Pulmonary artery endothelial cell (primary cell): ENCODE results near the gene VWA3B. TPM values are rescaled to one million over a fixed set of nuclear protein-coding genes. Genes with fewer than 3 reads are reported as not detected.

Experiments used
- DNase-seq: peaks from one replicate; pipeline ENCODE4 v3.0.0-alpha.2; 2011; ENCODE audit warnings: low read depth, low spot score
- total RNA-seq: library from RNA; depleted of rRNA; stranded (reverse); fragments of >200 nt; gene quantifications from 2 replicates; pipeline ENCODE4 v1.2.3, GENCODE V29; 2014

VWA3B gene
- total RNA-seq, 1 donor from 2014 or later, result not detected

GRCh38 chr2:98172951-98173350 lies 86.0 kb downstream of the VWA3B start:
- DNase-seq, result no peak

GRCh38 chr2:98175811-98176210 lies 88.8 kb downstream of the VWA3B start:
- no peak for DNase-seq

- DNase-seq, result no peak
These were observed 90.3 kb downstream of the VWA3B start for GRCh38 chr2:98177286-98177685.

GRCh38 chr2:98177986-98178385 lies 91.0 kb downstream of the VWA3B start:
- DNase-seq, result no peak

GRCh38 chr2:98180456-98180855 lies 93.5 kb downstream of the VWA3B start:
- no peak for DNase-seq

GRCh38 chr2:98181346-98181745 lies 94.4 kb downstream of the VWA3B start:
- DNase-seq, result no peak

- no peak for DNase-seq
These were observed 98.8 kb downstream of the VWA3B start for GRCh38 chr2:98185801-98186200.

- DNase-seq, result no peak
These were observed 100.2 kb downstream of the VWA3B start for GRCh38 chr2:98187194-98187593.

GRCh38 chr2:98188351-98189046 lies 101.5 kb downstream of the VWA3B start:
- DNase-seq, result no peak

GRCh38 chr2:98191883-98192282 lies 104.9 kb downstream of the VWA3B start:
- no peak for DNase-seq

- DNase-seq, result no peak
These were observed 114.6 kb downstream of the VWA3B start for GRCh38 chr2:98201576-98201975.

GRCh38 chr2:98205889-98206288 lies 118.9 kb downstream of the VWA3B start:
- DNase-seq, result no peak

- DNase-seq, result no peak
These were observed 125.4 kb downstream of the VWA3B start for GRCh38 chr2:98212092-98213000.

GRCh38 chr2:98216616-98217015 lies 129.6 kb downstream of the VWA3B start:
- DNase-seq, result no peak

GRCh38 chr2:98219152-98219551 lies 132.2 kb downstream of the VWA3B start:
- DNase-seq, result no peak

- no peak for DNase-seq
These were observed 147.0 kb downstream of the VWA3B start for GRCh38 chr2:98233941-98234340.

GRCh38 chr2:98234776-98235175 lies 147.8 kb downstream of the VWA3B start:
- DNase-seq, result no peak

- DNase-seq, result no peak
These were observed 150.0 kb downstream of the VWA3B start for GRCh38 chr2:98236935-98237334.

GRCh38 chr2:98240786-98241398 lies 153.9 kb downstream of the VWA3B start:
- no peak for DNase-seq

GRCh38 chr2:98241592-98241991 lies 154.6 kb downstream of the VWA3B start:
- no peak for DNase-seq

GRCh38 chr2:98242003-98242402 lies 155.0 kb downstream of the VWA3B start:
- no peak for DNase-seq

- DNase-seq, result no peak
These were observed 158.5 kb downstream of the VWA3B start for GRCh38 chr2:98245491-98245890.
